Epithelial cell of umbilical artery (primary cell): ENCODE results near the gene H1-8. TPM values are rescaled to one million over a fixed set of nuclear protein-coding genes. Genes with fewer than 3 reads are reported as not detected.

Experiments
- total RNA-seq: library from RNA; depleted of rRNA; stranded (reverse); fragments of >200 nt; gene quantifications from 2 replicates; pipeline ENCODE4 v1.2.3, GENCODE V29; 2014

H1-8 gene
- total RNA-seq: not detected in 2 replicates

GRCh38 chr3:129543156-129543790, at the start of gene H1-8:
H1-8 (plus strand) TSS chr3:129543175; CDS start chr3:129543219, 44 bp downstream.

GRCh38 chr3:129528589-129529100, 14.3 kb upstream of the H1-8 start, which contains the start of gene RHO:
RHO (plus strand) TSS chr3:129528639; CDS start chr3:129528734, 95 bp downstream.

Other genes with a start within 250 kb of the H1-8 start
- gene EFCAB12, start 114.5 kb upstream of the H1-8 start, total RNA-seq: not detected in 2 replicates
- gene MBD4, start 103.2 kb upstream of the H1-8 start, total RNA-seq: 17.2 and 22.6 TPM in 2 replicates
- 15.5 and 16.2 TPM in 2 replicates for gene IFT122, start 103.0 kb upstream of the H1-8 start, total RNA-seq
- gene RHO, start 14.5 kb upstream of the H1-8 start, total RNA-seq: not detected in 2 replicates
- 148 and 242 TPM in 2 replicates for gene PLXND1, start 63.5 kb downstream of the H1-8 start, total RNA-seq